Left ventricle myocardium inferior (tissue), 1 donor: ENCODE data around the gene SHISAL1. TPM values are rescaled to one million over a fixed set of nuclear protein-coding genes. Genes with fewer than 3 reads are reported as not detected.

Experiments
- DNase-seq: peaks from one replicate; pipeline ENCODE4 v3.0.0-alpha.2; 2020
- H3K27ac ChIP-seq: fragments of 200-600 bp; replicated peaks from 2 replicates; pipeline ENCODE4 v1.8.0; 2021
- H3K27me3 ChIP-seq: fragments of 200-600 bp; 2 replicates; pipeline ENCODE4 v1.8.0; 2021; ENCODE audit warnings: low read depth
- H3K36me3 ChIP-seq: fragments of 200-600 bp; 2 replicates; pipeline ENCODE4 v1.8.0; 2021
- H3K4me1 ChIP-seq: fragments of 200-600 bp; 2 replicates; pipeline ENCODE4 v1.8.0; 2021
- H3K4me3 ChIP-seq: fragments of 200-600 bp; 2 replicates; pipeline ENCODE4 v1.8.0; 2021; ENCODE audit warnings: mild to moderate bottlenecking, moderate library complexity
- H3K9me3 ChIP-seq: fragments of 200-600 bp; replicated peaks from 2 replicates; pipeline ENCODE4 v1.8.0; 2021
- CTCF ChIP-seq: fragments of 200-600 bp; IDR thresholded peaks from 2 replicates; pipeline ENCODE4 v1.8.0; 2021; ENCODE audit warnings: antibody characterized with exemption, mild to moderate bottlenecking, borderline replicate concordance
- intact Hi-C: fragments of 100-400 bp; cut with micrococcal nuclease; formaldehyde crosslinking; loops from one replicate; pipeline ENCODE4 v1.11.0; 2022
- total RNA-seq: library from RNA; stranded (reverse); fragmentation: NEBNext Ultra II Directional; extraction: Animal tissue kit (Norgen Biotek cat#: 25700); gene quantifications from one replicate; pipeline ENCODE4 v1.2.1, GENCODE V29; 2021
- donor health status: DM: no; HTN: yes; CAD: no; lungs with severe emphysema.

The SHISAL1 gene
- total RNA-seq, 1 donor from 2014 or later = 1.3 TPM

GRCh38 chr22:44210722-44211121, 102.0 kb downstream of the SHISAL1 start:
- Histone ChIP-seq H3K4me1 (peaks cover 8% of the 10 kb centered on the region), H3K27me3 (peaks cover 6% of the 10 kb centered on the region), H3K4me3 (no peak overlapping the region), H3K36me3 (no peaks in the 10 kb centered on the region), H3K27ac (no peak overlapping the region), H3K9me3 (peaks cover 36% of the 10 kb centered on the region)
- no peak for TF ChIP-seq CTCF
- DNase-seq = no peak
- intact Hi-C loops = no loop called here

GRCh38 chr22:44209343-44209742, 103.4 kb downstream of the SHISAL1 start:
- peaks cover 8% of the 10 kb centered on the region for H3K4me1 ChIP-seq
- TF ChIP-seq CTCF = no peak
- H3K27me3 ChIP-seq = peaks cover 20% of the 10 kb centered on the region
- no peak overlapping the region for H3K4me3 ChIP-seq
- no peak for DNase-seq
- intact Hi-C loops = no loop called here
- H3K27ac ChIP-seq = no peak overlapping the region
- H3K36me3 ChIP-seq = no peaks in the 10 kb centered on the region
- peaks cover 22% of the 10 kb centered on the region for H3K9me3 ChIP-seq

GRCh38 chr22:44207981-44208317, 104.8 kb downstream of the SHISAL1 start:
- DNase-seq = no peak

GRCh38 chr22:44207173-44207980, 105.4 kb downstream of the SHISAL1 start:
- H3K4me1 ChIP-seq = peaks cover 5% of the 10 kb centered on the region
- H3K36me3 ChIP-seq = no peaks in the 10 kb centered on the region
- DNase-seq = no peak
- intact Hi-C loops = no loop called here
- no peak overlapping the region for H3K27ac ChIP-seq
- peaks cover 20% of the 10 kb centered on the region for H3K9me3 ChIP-seq
- H3K4me3 ChIP-seq = no peak overlapping the region
- no peak for TF ChIP-seq CTCF
- peaks cover 28% of the 10 kb centered on the region for H3K27me3 ChIP-seq

More at GRCh38 chr22:44207981-44208317, 104.8 kb downstream of the SHISAL1 start:
- H3K27me3 ChIP-seq = peaks cover 24% of the 10 kb centered on the region
- H3K27ac ChIP-seq = no peak overlapping the region
- no peak for TF ChIP-seq CTCF
- peaks cover 20% of the 10 kb centered on the region for H3K9me3 ChIP-seq
- peaks cover 8% of the 10 kb centered on the region for H3K4me1 ChIP-seq
- H3K4me3 ChIP-seq = no peak overlapping the region
- H3K36me3 ChIP-seq = no peaks in the 10 kb centered on the region
- intact Hi-C loops = no loop called here

GRCh38 chr22:44206696-44207095, 106.1 kb downstream of the SHISAL1 start:
- intact Hi-C loops = no loop called here
- Histone ChIP-seq H3K9me3 (peaks cover 20% of the 10 kb centered on the region), H3K4me3 (no peak overlapping the region), H3K27me3 (peaks cover 35% of the 10 kb centered on the region), H3K36me3 (no peaks in the 10 kb centered on the region), H3K27ac (no peak overlapping the region), H3K4me1 (no peaks in the 10 kb centered on the region)
- TF ChIP-seq CTCF = no peak
- DNase-seq = no peak
